Medulla oblongata (tissue), 1 donor: ENCODE results near the gene RANBP17.
"Not testable (repeated sequence)": the region's sequence is repeated elsewhere in the genome, so short reads cannot be mapped to it uniquely, and the experiment has no call there.

Source experiments
- DNase-seq: peaks from one replicate; pipeline ENCODE4 v3.0.0-alpha.2; 2015; ENCODE audit errors: extremely low spot score

Gene RANBP17

DNA sequence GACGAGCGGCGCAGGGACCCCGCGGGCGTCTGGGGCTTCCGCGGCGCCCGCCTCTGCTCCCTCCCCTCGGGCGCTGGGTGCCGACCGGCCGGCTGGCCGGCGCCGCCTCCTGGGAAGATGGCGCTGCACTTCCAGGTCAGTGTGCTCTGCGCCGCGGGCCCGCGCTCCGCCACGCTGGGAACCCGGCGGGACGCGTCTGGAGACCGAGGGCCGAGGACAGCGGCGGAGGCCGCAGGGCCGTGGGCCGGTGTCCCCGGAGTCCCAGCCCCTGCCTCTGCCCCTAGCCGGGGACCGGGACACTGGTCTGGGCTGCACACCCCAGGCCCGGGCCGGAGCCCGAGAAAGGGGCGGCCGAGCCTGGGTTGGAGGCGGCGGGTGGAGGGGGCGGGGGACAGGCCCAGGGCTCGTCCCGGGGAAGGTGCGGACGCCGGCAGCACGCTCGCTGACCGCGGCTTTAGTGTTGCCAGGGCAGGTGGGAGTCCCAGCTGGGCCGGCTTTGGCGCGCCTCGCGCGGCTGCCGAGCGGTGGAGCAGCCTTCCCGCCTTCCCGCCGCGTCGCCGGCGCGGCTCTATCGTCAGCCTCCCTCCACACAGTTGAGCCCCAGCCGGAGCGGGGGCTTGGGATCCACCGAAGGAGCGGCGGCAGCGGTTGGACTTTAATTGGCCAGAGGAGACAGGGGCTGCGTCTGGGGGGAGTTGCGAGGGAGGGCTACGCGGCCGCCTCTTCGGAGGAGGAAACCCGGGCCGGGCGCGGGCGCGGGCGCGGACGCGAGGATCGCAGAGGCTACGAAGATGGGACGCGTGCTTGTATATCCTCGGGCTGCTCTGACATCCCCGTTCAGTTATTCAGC lies at the start of gene RANBP17:
RANBP17 (plus strand) TSS at position 102 of the 850 bp plus-strand sequence.
- peak; percentile 8 for DNase-seq

- DNase-seq = no peak
Measured at GRCh38 chr5:170813231-170813630, 48.6 kb upstream of the RANBP17 start.

DNA sequence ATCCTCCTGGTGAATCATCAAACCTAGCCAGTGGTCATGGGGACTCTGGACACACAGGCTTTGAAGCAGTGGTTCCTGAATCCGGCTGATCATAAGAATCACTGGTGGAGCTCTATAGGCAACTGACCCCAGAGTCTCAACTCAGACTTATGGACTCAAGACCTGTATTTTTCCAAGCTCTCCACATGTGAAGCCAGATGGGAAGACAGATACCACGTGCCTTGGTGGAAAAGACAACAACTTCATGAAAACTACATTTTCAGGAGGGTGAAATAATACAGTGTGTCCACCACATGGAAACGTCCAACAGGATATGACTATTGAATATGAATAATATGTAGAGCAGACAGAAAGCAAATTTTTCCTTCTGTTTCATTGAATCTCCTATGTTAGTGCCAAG lies 44.6 kb upstream of the RANBP17 start:
- DNase-seq = no peak

- no peak for DNase-seq
Measured at GRCh38 chr5:170818232-170818631, 43.6 kb upstream of the RANBP17 start.

DNA sequence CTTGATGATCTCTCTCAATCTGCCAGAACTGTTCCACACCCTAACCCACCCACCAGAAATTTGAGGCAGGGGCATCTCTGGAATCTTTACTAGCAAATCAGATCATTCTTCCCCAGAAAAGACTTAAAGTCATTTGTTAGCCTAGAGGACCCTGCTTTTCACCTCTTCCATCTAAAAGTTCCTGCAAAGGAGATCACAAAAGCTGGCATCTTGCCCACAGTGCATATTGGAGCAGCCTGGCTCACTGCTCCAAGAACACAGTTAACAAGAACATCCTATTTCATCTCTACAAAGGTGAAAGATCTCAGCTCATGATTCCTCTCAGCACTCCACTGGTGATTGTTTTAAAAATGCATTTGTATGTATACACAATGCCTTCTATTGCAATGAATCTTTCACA lies 42.0 kb upstream of the RANBP17 start:
- DNase-seq = no peak

DNA sequence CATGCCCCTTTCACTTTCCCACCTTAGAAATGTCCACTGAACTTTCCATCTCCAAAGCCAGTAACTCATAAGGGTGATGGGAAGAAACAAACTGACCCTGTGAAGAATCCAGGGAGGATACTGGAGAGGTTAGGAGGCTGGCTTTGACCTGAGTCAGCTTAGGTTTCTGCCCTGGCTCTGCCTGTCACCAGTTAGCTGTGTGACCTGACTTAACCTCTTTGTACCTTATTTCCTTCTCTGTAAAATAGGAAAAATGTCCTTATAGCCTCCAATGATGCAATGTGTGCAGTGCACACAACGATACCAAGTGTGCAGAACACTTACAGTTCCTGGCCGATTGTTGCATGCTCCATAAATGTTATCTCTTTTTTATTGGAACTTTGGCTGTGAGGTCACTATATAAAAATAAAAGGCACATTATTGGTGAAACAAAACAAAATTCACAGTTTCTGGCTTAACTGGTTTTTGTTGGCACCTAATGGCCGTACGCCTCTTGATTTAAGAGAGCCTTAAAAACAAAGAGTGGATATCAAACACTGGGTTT lies 40.5 kb upstream of the RANBP17 start:
- no peak for DNase-seq

DNA sequence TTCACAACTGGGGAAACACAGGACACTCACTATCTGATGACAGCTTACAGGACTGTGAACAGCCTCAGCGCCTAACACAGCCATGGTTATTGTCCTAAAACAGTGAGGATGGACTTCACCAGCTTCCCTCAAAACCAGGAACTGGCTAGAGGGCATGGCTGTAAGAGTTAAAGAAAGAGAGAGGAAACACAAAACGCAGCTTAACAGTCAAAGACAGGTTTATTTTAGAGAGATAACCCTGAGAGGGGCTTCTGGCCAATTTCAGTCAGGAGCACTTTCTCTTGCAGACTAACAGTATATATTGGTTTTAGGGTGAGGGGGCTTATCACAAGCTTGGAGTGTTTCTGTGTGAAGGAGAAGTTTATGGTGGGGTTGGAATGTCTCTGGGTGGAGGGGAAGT lies 35.7 kb upstream of the RANBP17 start:
- no peak for DNase-seq

GRCh38 chr5:170832241-170832640 lies 29.6 kb upstream of the RANBP17 start:
- no peak for DNase-seq

DNA sequence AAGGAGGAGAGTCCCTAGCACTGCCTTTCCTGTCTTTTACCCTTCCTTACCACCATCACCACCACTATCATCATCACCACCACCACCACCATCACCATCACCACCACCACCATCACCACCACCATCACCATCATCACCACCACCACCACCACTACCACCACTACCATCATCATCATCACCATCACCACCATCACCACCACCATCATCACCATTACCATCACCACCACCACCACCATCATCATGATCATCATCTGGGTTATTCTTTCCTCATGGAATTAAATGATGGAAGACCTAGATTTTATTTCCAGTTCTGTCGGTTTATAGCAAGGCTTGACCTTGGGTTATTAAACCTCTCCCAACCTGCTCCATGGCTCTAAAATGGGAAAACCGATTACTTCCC lies 27.8 kb upstream of the RANBP17 start:
- DNase-seq = not testable (repeated sequence)

GRCh38 chr5:170836226-170836625 lies 25.6 kb upstream of the RANBP17 start:
- no peak for DNase-seq

DNA sequence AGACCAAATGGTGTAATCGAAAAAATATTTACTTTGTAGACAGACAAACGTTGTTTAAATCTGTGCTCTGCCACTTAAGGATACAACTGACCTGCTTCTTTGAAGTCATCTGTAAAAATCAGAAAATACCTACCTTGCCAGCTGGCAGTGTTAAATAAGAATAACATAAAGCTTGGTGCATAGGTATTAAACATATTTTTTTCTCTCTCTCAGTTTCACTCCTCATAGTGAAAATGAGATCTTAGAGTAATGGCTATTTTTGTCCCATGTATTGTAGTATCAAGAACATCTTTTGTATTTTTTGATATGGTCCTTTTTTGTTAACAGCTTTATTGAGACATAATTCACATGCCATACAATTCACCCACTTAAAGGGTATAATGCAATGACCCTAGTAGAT lies 17.9 kb upstream of the RANBP17 start:
- DNase-seq = no peak

GRCh38 chr5:170844651-170845050 lies 17.2 kb upstream of the RANBP17 start:
- DNase-seq = no peak

- no peak for DNase-seq
Measured at GRCh38 chr5:170846416-170846815, 15.4 kb upstream of the RANBP17 start.

DNA sequence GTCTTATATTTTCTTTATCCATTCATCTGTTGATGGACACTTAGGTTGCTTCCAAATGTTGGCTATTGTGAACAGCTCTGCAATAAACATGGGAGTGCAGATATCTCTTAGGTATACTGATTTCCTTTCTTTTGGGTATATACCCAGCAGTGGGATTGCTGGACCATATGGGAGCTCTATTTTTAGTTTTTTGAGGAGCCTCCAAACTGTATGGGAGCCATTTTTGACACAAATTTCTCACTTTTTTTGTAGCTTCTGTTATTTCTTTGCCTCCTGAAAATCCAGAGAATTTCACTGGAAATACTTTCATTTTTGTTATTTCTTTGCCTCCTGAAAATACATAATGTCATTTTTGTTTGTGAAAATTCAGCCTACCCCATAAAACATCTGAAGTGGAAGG lies 15.0 kb upstream of the RANBP17 start:
- no peak for DNase-seq

GRCh38 chr5:170848033-170848432 lies 13.8 kb upstream of the RANBP17 start:
- DNase-seq = no peak

GRCh38 chr5:170849374-170849773 lies 12.4 kb upstream of the RANBP17 start:
- no peak for DNase-seq

GRCh38 chr5:170854566-170854965 lies 7.3 kb upstream of the RANBP17 start:
- DNase-seq = no peak

DNA sequence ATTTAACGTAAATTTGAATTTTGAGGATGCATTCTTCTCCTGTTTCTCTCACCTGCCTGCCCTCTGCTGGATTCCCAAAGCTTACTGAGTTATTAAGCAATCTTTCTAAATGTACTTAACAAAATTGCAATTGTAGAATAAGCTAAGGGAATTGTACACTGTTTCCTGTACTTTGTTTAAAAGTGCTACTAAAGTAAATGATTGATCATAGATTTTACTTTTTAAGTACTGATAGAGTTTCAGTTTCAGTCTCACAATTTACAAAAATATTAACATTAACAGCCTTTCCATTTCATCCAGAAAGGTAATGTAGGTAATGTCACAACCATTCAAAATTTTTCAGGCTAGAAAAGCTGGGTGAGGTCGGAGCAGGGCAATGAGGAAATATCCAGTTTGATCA lies 4.8 kb upstream of the RANBP17 start:
- no peak for DNase-seq

DNA sequence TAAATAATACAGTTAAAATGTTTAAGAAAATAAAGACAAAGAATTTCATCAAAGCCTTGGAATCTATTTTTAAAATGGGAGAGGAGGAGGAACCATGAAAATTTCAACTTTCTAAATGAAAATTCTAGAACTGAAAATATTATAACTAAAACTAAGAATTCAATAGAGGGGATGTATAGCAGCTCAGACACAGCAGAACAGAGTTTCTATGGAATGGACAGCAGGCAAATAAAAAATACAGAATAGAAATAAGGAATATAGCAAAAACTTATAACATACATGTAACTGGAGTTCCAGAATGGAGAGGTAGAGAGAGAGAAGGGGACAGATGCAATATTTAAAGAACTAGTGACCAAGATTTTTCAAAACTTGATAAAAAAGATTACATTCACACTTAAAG lies 1.4 kb upstream of the RANBP17 start:
- no peak for DNase-seq

DNA sequence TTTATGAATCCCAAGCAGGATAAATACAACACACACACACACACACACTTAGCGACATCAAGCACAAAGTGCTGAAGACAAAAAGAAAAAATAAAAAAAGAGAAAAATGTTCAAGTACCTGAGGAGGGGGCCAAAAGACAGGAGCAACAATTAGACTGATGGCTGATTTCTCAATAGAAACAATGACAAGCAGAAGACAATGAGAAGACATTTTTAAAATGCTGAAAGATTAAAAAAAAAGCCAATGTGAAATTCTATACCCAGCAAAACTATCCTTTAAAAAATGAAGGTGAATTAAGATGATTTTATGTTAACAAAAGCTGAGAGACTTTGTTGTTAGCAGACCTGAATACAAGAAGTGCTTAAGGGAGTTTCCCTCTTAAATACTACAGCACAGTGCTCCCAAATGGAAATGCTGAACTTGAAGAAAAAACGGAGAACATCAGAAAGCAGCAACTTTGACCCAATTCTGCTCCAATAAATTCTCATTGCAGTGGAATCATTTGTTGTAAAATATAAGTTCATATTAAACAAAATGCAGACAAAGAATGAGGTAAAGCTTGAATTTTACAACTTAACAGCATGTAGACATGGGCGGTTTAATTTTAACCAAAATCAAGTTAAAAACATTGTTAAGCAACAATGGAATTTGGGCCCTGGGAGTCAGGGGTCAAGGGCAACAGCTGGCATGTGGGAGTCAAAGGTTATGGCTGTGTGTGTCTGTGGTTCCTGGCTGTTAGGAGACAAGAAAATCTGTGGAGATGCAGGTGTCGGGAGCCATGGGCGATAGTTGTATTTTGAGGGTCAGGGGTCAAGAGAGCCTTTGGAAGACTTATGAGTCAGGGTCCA lies 776 bp upstream of the RANBP17 start:
- DNase-seq = no peak

GRCh38 chr5:170861667-170861916 lies 226 bp upstream of the RANBP17 start:
- no peak for DNase-seq

DNA sequence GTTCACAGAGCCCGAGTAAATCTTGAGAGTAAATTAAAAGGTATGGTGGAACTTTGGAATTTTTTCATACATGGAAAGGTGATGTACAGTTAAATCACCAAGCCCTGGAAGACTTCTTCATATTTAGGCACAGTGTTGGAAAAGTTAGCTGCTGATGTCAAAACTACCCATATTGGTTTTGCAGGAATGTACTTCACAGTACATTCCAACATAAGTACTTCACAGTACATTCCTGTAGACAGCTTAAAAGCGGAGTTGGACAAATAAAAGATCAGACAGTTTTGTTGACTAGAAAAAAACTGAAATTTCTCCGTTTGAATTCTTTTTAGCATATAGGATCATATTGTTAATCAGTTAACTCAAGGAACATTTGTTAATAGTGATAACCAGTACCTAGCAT lies 1.8 kb downstream of the RANBP17 start:
- no peak for DNase-seq

DNA sequence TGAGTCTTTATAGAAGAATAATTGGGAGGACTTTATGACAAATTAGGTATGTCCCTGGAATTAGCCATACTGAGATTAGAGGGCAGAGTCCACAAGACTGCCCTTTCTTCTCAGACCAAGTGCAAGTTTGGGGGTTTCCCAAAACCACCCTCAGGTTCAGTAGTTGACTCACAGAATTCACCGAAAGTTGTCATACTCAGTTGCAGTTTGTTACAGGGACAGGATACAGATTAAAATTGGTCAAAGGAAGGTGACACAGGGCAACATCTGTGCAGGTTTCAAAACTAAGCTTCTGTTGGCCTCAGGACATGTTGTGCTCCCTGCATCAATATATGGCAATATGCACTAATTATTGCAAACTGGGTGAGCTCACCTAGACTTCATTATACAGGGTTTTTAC lies 3.8 kb downstream of the RANBP17 start:
- DNase-seq = no peak
